Measurements from ENCODE around the gene TMEM179B. TPM values are rescaled to one million over a fixed set of nuclear protein-coding genes. Genes with fewer than 3 reads are reported as not detected.

The TMEM179B gene
- total and polyA plus RNA-seq, 2 of the 13 experiments (the other 11 are each of a cell fraction or from before 2014, with no cell fraction given): 24.8 to 25.7 TPM

GRCh38 chr11:62771144-62772021, 15.8 kb upstream of the TMEM179B start, which contains the start of gene TAF6L (continued):
- TF ChIP-seq ZNF687 (CRISPR knock-in tag; IDR thresholded peaks at IDR 0.05): peak; percentile 86
- TF ChIP-seq MAF1 (CRISPR knock-in tag; IDR thresholded peaks at IDR 0.05; ENCODE audit: borderline replicate concordance): no peak
- no peak for TF ChIP-seq ZSCAN30 (CRISPR knock-in tag; IDR thresholded peaks at IDR 0.05)
- no peak for TF ChIP-seq CEBPZ (IDR thresholded peaks at IDR 0.05; ENCODE audit: low read length)
- TF ChIP-seq FOSL2 (CRISPR knock-in tag; IDR thresholded peaks at IDR 0.05): peak; percentile 22; the same call in 1 of the 2 replicates
- TF ChIP-seq MED1 (CRISPR knock-in tag; IDR thresholded peaks at IDR 0.05): 0 out of 2 replicates have a peak, but pooled peaks have one; percentile 11
- no peak for TF ChIP-seq FOXP1 (IDR thresholded peaks at IDR 0.05)
- no peak for TF ChIP-seq FOXP1 (CRISPR knock-in tag; IDR thresholded peaks at IDR 0.05)
- TF ChIP-seq ZFX (CRISPR knock-in tag; IDR thresholded peaks at IDR 0.05; ENCODE audit: low read depth): peak; percentile 56
- no peak for TF ChIP-seq KAT2B (IDR thresholded peaks at IDR 0.05; ENCODE audit: borderline replicate concordance, low read depth, low read length)
- TF ChIP-seq FOXA3 (CRISPR knock-in tag; IDR thresholded peaks at IDR 0.05): no peak; the same call in 1 of the 2 replicates
- peak; percentile 74; the same call in 1 of the 2 replicates for TF ChIP-seq ADNP (CRISPR knock-in tag; IDR thresholded peaks at IDR 0.05)
- TF ChIP-seq ZNF142 (CRISPR knock-in tag; IDR thresholded peaks at IDR 0.05): 0 out of 2 replicates have a peak, but pooled peaks have one; percentile 20
- TF ChIP-seq ZBTB42 (CRISPR knock-in tag; IDR thresholded peaks at IDR 0.05): no peak
- TF ChIP-seq ZMYM4 (CRISPR knock-in tag; IDR thresholded peaks at IDR 0.05): 0 out of 2 replicates have a peak, but pooled peaks have one; percentile 34
- TF ChIP-seq GTF2F1 (IDR thresholded peaks at IDR 0.05; ENCODE audit: low read length): 0 out of 2 replicates have a peak, but pooled peaks have one; percentile 44
- peak; percentile 78 for TF ChIP-seq GATAD1 (CRISPR knock-in tag; IDR thresholded peaks at IDR 0.05)
